GM19467 (cell line): ENCODE measurements around the gene GALNTL6.

Experiments
- ATAC-seq: cut with Tn5 transposase; IDR thresholded peaks from one replicate; pipeline ENCODE4 v1.9.1; 2021; ENCODE audit warnings: mild to moderate bottlenecking, moderate library complexity; ENCODE audit not compliant: unreplicated experiment

The GALNTL6 gene

DNA sequence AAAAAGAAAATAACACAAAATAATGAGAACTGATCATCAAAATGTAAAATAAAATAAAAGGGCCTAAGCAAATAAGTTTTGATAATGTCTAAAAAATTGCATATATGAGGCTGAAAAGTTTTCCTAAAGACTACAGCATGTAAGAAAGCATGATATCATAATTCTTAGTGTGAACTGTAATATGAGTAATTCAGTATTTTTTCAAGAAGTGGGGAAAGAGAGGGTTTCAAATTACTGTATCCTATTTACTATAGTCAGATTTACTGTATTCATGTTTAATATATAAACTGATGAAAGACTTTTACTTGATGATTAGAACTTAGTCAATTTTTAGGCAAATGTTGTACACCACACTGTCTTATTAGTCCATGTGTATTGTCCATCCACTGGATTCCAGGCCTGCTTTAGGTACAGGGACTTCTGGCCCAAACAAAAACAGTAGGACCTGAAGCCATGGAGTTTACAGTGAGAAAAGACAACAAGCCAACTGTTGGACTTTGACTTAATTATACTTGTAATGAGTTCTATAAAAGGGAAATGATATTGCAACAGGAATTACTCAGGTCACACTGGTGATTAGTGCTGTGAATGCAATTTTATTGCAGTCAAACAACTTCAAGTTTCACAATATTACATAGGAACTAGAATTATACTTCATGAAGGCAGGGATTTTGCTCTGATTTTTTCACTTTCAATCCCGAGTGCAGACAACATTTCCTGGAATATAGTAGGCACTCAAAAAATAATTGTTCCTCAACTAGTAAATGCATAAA, 837.7 kb downstream of the GALNTL6 start:
- no peak for ATAC-seq

DNA sequence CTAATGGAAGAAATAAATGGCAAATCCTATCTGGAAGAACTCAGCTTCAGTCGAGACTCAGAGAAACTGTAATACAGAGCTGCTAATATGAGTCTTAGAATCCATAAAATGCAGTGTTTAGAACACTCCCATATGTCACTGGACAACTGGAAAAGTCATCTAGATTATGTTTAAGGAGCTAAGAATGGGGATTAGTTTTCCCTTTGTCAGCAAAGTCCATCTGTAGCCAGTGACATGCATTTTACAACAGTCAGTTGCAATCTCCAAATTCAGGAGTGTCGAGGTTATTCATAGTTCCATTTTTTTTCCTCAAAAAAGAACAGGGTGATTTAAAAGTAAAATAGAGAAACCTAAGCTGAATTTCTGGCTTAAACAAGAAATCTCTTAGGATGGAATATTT, 838.8 kb downstream of the GALNTL6 start:
- no peak for ATAC-seq

DNA sequence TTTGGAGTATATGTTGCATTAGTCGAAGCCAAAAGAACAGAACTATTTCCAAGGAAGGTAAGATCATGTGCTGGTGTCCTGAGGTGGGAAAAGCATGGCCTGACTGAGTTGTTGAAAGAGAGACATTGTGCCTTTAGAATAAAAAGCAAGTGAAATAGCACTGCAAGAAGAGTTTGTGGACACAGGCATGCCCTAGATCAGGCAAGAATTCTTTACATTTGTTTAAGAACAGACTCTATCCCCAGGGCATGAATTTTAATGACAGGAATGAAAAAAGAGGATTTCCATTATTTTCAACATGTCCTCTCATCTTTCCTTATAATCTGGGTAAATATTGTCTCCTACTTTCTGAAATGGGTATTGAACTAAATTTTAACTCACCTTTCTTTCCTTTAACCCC, 839.2 kb downstream of the GALNTL6 start:
- ATAC-seq = no peak

- ATAC-seq = no peak
These were observed 840.5 kb downstream of the GALNTL6 start for GRCh38 chr4:172653676-172654075.

- ATAC-seq = no peak
These were observed 841.3 kb downstream of the GALNTL6 start for GRCh38 chr4:172654457-172654856.

GRCh38 chr4:172656055-172656454, 842.9 kb downstream of the GALNTL6 start:
- no peak for ATAC-seq

DNA sequence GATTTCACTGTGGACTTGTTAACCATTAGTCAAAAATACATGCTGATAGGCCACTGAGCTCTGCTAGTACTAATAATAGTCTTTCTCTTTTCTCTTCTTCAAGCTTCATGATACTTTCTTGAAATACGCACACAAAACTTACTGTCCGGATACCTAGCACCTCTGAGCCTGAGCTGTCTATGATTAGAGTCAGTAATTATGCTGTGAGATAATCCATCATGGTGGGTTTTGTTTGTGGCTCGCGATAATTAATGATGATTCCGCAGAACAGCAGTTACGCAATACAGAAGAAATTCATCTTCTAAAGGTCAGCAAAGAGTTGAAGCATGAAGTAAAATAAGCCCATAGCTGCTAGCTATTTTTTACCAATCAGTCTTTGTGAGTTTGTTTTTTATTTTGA, 843.9 kb downstream of the GALNTL6 start:
- no peak for ATAC-seq

DNA sequence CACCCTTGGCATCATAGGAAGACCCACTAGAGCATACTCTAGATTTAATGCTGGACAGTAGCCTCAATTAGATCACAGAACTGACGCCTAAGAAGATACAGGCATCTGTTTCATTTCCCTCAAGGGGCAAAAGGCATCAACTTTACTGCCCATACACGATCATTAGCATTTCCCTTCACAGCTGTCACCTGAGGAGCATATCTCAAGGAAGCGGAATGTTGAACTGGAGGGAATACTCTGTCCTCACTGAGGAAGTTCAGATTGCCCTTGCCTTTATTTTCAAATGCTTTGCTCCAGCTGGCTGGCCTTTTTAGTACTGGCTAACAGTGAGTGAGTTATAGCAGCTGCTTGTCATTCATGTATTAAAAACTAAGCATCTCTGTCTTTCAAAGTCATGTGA, 847.0 kb downstream of the GALNTL6 start:
- ATAC-seq = no peak

DNA sequence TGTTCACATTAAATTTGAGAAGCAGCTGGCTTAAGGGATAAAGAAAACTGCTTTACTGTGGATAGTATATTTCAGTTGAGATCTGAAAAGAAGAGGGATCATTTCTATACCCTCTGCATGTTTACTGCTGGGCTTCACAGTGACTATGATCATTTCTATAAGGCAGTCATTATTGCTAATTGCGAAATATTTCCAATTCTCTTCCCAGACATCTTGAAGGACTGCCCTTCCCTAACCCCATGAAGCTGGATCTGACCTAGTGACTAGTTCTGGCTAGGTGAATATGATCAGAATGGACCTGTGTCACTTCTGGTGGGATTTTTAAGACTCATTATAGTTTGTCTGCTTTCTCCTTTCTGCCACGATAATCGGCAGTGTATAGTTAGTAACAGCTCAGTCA, 848.9 kb downstream of the GALNTL6 start:
- no peak for ATAC-seq

DNA sequence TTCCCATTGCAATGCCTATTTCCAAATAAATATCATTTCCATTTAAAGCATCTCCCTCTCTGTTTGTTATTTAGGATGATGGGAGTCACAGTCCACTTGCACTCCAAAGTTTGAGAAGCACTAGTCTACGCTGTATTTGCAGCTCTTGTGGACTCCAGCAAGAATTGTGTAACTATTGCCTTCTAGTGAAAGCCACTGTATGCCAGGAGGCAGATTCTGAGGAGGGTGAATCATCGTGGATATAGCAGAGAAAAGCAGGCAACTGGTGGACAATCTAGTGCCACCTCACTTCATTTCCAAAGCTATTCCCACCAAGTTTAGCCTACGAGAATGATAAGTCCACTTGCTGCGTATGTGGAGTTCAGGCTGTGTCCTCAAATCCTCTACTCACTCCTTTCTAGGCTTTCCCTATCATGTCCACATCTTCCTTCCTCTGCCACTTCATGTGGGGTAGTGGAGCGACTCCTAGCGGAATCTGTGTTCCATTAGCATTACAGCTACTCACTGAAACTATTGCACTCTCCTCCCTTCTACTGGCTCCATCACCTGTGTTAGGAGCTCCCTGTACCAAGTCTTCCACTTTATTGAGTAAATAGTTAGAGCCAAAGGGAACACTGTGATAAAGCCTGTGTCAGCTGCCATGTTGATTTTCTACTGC, 853.6 kb downstream of the GALNTL6 start:
- ATAC-seq = no peak

GRCh38 chr4:172674811-172675210, 861.6 kb downstream of the GALNTL6 start:
- ATAC-seq = no peak

- ATAC-seq = no peak
These were observed 862.0 kb downstream of the GALNTL6 start for GRCh38 chr4:172675232-172675631.

- no peak for ATAC-seq
These were observed 867.5 kb downstream of the GALNTL6 start for GRCh38 chr4:172680691-172681090.

DNA sequence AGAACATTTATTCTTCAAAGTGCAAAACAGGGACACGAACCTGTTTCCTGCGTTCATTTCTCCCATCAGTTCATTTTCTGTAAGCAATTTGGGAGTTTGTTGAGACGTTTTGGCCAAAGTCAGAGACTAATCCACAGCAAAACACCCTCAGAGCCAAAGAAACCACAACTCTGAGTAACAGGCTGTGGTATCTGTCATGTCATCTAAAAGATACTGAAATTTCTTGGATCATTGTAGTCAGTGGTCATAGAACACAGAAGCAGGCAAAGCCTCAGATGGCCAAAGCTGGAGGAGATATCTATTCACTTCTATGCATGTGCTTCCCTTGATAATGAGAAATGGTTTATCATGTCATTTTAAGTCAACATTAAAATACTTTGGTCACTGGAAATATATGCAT, 869.8 kb downstream of the GALNTL6 start:
- no peak for ATAC-seq

DNA sequence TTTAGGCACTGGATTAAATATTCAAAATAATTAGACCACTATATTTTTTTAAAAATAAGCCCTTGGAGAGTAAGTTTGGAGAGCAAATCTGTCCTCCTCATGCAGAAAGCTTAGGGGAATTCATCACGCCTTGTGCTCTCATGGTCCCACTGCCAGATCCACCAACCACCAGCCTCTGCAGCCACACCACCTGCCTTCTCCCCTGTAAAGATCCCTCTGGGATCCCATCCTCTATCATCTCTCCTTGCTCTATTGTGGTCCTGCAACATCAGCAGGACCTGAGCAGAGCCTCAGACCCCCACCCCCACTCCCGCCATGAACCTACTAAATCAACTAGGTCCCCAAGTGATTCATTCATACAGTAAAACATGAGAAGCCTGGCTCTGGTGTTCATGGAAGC, 872.8 kb downstream of the GALNTL6 start:
- no peak for ATAC-seq

- ATAC-seq = no peak
These were observed 875.3 kb downstream of the GALNTL6 start for GRCh38 chr4:172688534-172688933.

GRCh38 chr4:172691552-172691951, 878.3 kb downstream of the GALNTL6 start:
- ATAC-seq = no peak

DNA sequence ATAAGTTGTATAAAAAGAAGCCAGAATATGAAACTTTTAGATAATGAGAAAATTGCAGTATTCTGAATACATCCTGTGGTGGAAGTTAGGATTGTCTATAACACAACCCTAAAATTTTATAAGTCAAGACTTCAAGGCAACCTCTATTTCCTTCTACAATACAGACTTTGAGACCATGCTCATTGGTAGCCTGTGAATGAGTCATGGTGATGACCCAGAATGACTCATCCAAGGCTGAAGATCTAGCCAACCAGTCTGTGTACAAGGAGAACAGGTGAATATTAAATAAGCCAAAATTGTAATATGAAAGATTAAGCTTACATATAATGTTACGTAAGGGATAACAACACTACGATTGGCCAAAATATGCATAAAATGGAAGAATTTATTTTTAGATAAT, 879.5 kb downstream of the GALNTL6 start:
- ATAC-seq = no peak

DNA sequence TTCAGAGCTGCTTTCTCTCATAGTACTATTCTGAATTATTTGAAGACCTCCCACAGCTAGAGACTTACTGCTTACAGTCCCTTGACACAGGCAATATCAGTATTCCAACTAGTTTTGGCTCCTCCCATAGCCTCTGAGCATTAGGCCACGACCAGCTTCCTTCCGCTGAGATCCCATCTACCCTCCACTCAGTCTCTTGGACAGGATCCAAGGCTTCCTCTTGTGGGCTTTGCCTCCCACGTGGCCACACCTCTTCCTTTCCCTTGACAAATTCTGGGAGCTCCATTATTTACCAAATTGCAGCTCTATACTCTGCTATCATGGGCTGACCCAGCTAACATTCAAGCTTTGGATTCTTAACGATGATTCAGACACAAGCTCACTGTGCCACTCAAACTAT, 885.1 kb downstream of the GALNTL6 start:
- ATAC-seq = no peak

GRCh38 chr4:172705565-172705964, 892.4 kb downstream of the GALNTL6 start:
- no peak for ATAC-seq

GRCh38 chr4:172706000-172706399, 892.8 kb downstream of the GALNTL6 start:
- ATAC-seq = no peak

- no peak for ATAC-seq
These were observed 894.4 kb downstream of the GALNTL6 start for GRCh38 chr4:172707622-172708021.

- no peak for ATAC-seq
These were observed 895.0 kb downstream of the GALNTL6 start for GRCh38 chr4:172708184-172708583.
